ENCODE results near the gene XXYLT1.

GRCh38 chr3:195207731-195208130 lies 63.2 kb downstream of the XXYLT1 start:
- TF ChIP-seq CTCF (conservative IDR thresholded peaks at IDR 0.05; ENCODE audit: low read depth, low read length) (no peak), EZH2 (IDR thresholded peaks at IDR 0.05; ENCODE audit: low read length, unreplicated experiment) (no peak)
